H9 (cell line): ENCODE data around the gene KCTD17. TPM values are rescaled to one million over a fixed set of nuclear protein-coding genes. Genes with fewer than 3 reads are reported as not detected.

ENCODE experiments used
- DNase-seq: peaks from one replicate; pipeline ENCODE4 v3.0.0-alpha.2; 2017
- H2AFZ ChIP-seq: one replicate; pipeline ENCODE4 v1.6.1; 2013; ENCODE audit warnings: mild to moderate bottlenecking, low read length, control low read depth, moderate library complexity
- H2AK5ac ChIP-seq: 2 replicates; pipeline ENCODE4 v1.6.1; 2013; ENCODE audit warnings: low read length, control low read depth, mixed read lengths; ENCODE audit not compliant: insufficient read length
- H2BK120ac ChIP-seq: one replicate; pipeline ENCODE4 v1.6.1; 2013; ENCODE audit warnings: low read depth, mild to moderate bottlenecking, low read length, control low read depth, inconsistent platforms; ENCODE audit not compliant: poor library complexity, severe bottlenecking
- H2BK12ac ChIP-seq: 2 replicates; pipeline ENCODE4 v1.6.1; 2013; ENCODE audit warnings: low read length, control low read depth, mixed read lengths, low read depth; ENCODE audit not compliant: insufficient read length
- H2BK15ac ChIP-seq: 2 replicates; pipeline ENCODE4 v1.6.1; 2013; ENCODE audit warnings: low read depth, low read length, control low read depth
- H2BK20ac ChIP-seq: one replicate; pipeline ENCODE4 v1.6.1; 2013; ENCODE audit warnings: low read depth, mild to moderate bottlenecking, low read length, control low read depth, inconsistent platforms; ENCODE audit not compliant: poor library complexity, severe bottlenecking
- H2BK5ac ChIP-seq: 2 replicates; pipeline ENCODE4 v1.6.1; 2013; ENCODE audit warnings: low read length, control low read depth, mixed read lengths; ENCODE audit not compliant: insufficient read length
- H3K14ac ChIP-seq: 2 replicates; pipeline ENCODE4 v1.6.1; 2013; ENCODE audit warnings: low read length, control low read depth; ENCODE audit not compliant: insufficient read depth
- H3K18ac ChIP-seq: 2 replicates; pipeline ENCODE4 v1.6.1; 2013; ENCODE audit warnings: low read depth, mild to moderate bottlenecking, mixed read lengths, low read length, control low read depth; ENCODE audit not compliant: insufficient read length
- H3K23ac ChIP-seq: 2 replicates; pipeline ENCODE4 v1.6.1; 2013; ENCODE audit warnings: low read length, control low read depth, mixed read lengths, low read depth; ENCODE audit not compliant: insufficient read length
- H3K23me2 ChIP-seq: 2 replicates; pipeline ENCODE4 v1.6.1; 2013; ENCODE audit warnings: low read depth, mild to moderate bottlenecking, mixed read lengths, low read length, control low read depth; ENCODE audit not compliant: insufficient read length, poor library complexity, severe bottlenecking
- H3K27ac ChIP-seq: 2 replicates; pipeline ENCODE4 v1.5.1; 2013; ENCODE audit warnings: low read length, control low read depth, mixed read lengths, low read depth; ENCODE audit not compliant: insufficient read length
- H3K27me3 ChIP-seq: 2 replicates; pipeline ENCODE4 v1.6.1; 2013; ENCODE audit warnings: low read length, control low read depth, inconsistent platforms; ENCODE audit not compliant: insufficient read depth
- H3K4ac ChIP-seq: 2 replicates; pipeline ENCODE4 v1.6.1; 2013; ENCODE audit warnings: low read depth, mild to moderate bottlenecking, control low read depth, inconsistent platforms, low read length, moderate library complexity
- H3K4me1 ChIP-seq: 2 replicates; pipeline ENCODE4 v1.6.1; 2013; ENCODE audit warnings: low read length, control low read depth, inconsistent platforms; ENCODE audit not compliant: insufficient read depth
- H3K4me2 ChIP-seq: 2 replicates; pipeline ENCODE4 v1.6.1; 2013; ENCODE audit warnings: low read length, control low read depth, mixed read lengths; ENCODE audit not compliant: insufficient read length, insufficient read depth
- H3K56ac ChIP-seq: 2 replicates; pipeline ENCODE4 v1.6.1; 2013; ENCODE audit warnings: low read depth, mild to moderate bottlenecking, mixed read lengths, low read length, control low read depth; ENCODE audit not compliant: insufficient read length
- H3K79me1 ChIP-seq: 2 replicates; pipeline ENCODE4 v1.6.1; 2013; ENCODE audit warnings: low read depth, mild to moderate bottlenecking, moderate library complexity, low read length, control low read depth, inconsistent platforms; ENCODE audit not compliant: insufficient read depth, poor library complexity, severe bottlenecking
- H3K79me2 ChIP-seq: 2 replicates; pipeline ENCODE4 v1.6.1; 2013; ENCODE audit warnings: low read length, control low read depth, inconsistent platforms; ENCODE audit not compliant: insufficient read depth
- H3K9ac ChIP-seq: 2 replicates; pipeline ENCODE4 v1.6.1; 2013; ENCODE audit warnings: low read length, control low read depth, mixed read lengths; ENCODE audit not compliant: insufficient read length; ENCODE audit errors: extremely low read depth
- H3K9me3 ChIP-seq: one replicate; pipeline ENCODE4 v1.6.1; 2013; ENCODE audit warnings: low read depth, low read length, inconsistent platforms; ENCODE audit not compliant: control insufficient read depth
- H3T11ph ChIP-seq: one replicate; pipeline ENCODE4 v1.6.1; 2013; ENCODE audit warnings: mild to moderate bottlenecking, low read length, control low read depth, inconsistent platforms
- H4K20me1 ChIP-seq: one replicate; pipeline ENCODE4 v1.6.1; 2013; ENCODE audit not compliant: control insufficient read depth, insufficient read length, insufficient read depth
- H4K5ac ChIP-seq: 2 replicates; pipeline ENCODE4 v1.6.1; 2013; ENCODE audit warnings: low read depth, mild to moderate bottlenecking, mixed read lengths, low read length, control low read depth; ENCODE audit not compliant: insufficient read length
- H4K8ac ChIP-seq: replicated peaks from 2 replicates; pipeline ENCODE4 v1.6.1; 2013; ENCODE audit warnings: low read length, control low read depth, mixed read lengths, low read depth; ENCODE audit not compliant: insufficient read length
- H4K91ac ChIP-seq: 2 replicates; pipeline ENCODE4 v1.6.1; 2013; ENCODE audit warnings: low read depth, mild to moderate bottlenecking, moderate library complexity, mixed read lengths, low read length, control low read depth; ENCODE audit not compliant: insufficient read length
- H3K27ac Mint-ChIP-seq, 3 experiments: 2 replicates in 2 of 3; 3 replicates in 1 of 3; pipeline ENCODE4 v1.8.0; 2020 to 2021; ENCODE audit warnings: mixed read lengths in 3 of 3, mild to moderate bottlenecking in 1 of 3, moderate library complexity in 1 of 3
- H3K27me3 Mint-ChIP-seq: 2 replicates; pipeline ENCODE4 v1.8.0; 2021; ENCODE audit warnings: low read depth, mild to moderate bottlenecking, moderate library complexity, mixed read lengths
- H3K36me3 Mint-ChIP-seq, 3 experiments: 2 replicates in 2 of 3; 3 replicates in 1 of 3; pipeline ENCODE4 v1.8.0; 2020 to 2021; ENCODE audit warnings: low read depth in 3 of 3, mixed read lengths in 3 of 3; ENCODE audit not compliant: insufficient read depth in 1 of 3
- H3K4me1 Mint-ChIP-seq, 2 experiments: 2 replicates each; pipeline ENCODE4 v1.8.0; 2020; ENCODE audit warnings: mixed read lengths in 2 of 2
- H3K4me3 Mint-ChIP-seq, 2 experiments: 2 replicates in 1 of 2; 3 replicates in 1 of 2; pipeline ENCODE4 v1.8.0; 2020 to 2021; ENCODE audit warnings: mild to moderate bottlenecking in 2 of 2, mixed read lengths in 2 of 2, moderate library complexity in 1 of 2
- H3K9me3 Mint-ChIP-seq, 2 experiments: 2 replicates in 1 of 2; 3 replicates in 1 of 2; pipeline ENCODE4 v1.8.0; 2020; ENCODE audit warnings: mild to moderate bottlenecking in 2 of 2, mixed read lengths in 2 of 2, moderate library complexity in 1 of 2
- WGBS: extraction: QIAGEN DNeasy Blood & Tissue Kit; methylation state at CpG from one replicate; pipeline ENCODE4 v1.1.7; 2013; ENCODE audit warnings: missing lambda C conversion rate, low lambda C conversion rate, mixed read lengths; ENCODE audit not compliant: insufficient read length; ENCODE audit errors: extremely low coverage; 5-methylcytosine and 5-hydroxymethylcytosine counted together
- total RNA-seq: library from RNA; stranded (reverse); gene quantifications from 2 replicates; pipeline ENCODE4 v1.2.1, GENCODE V29; 2021
- TF ChIP-seq, protein P1 (sequence below): fragments of 200-600 bp; sonication (generic); conservative IDR thresholded peaks from 3 replicates; pipeline ENCODE4 v1.8.0; 2021; ENCODE audit warnings: antibody characterized with exemption, mild to moderate bottlenecking

Gene KCTD17
- total RNA-seq, 1 experiment from 2014 or later, result 34.1 TPM

DNA sequence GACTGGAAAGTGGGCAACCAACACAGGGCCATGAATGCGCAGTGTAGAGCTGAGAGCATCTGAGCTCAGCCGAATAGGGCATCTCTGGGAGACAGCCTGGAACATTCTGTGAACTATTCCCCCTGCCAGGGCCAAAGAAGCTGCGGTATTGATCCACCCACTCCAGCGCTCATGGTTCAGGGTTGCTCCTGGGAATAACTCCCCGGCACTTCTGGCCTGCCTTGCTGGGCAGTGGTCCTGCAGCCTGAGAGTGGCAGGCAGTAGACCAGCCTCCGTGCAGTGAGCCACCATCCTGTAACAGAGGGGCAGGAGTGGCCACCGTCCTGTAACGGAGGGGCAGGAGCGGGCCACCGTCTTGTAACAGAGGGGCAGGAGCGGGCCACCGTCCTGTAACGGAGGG is 45.8 kb downstream of the KCTD17 start:
- no peak overlapping the region for H3K27ac ChIP-seq
- no peak for DNase-seq
- H3K4me1 ChIP-seq, result no peaks in the 10 kb centered on the region
- H2BK15ac ChIP-seq, result no peak overlapping the region
- peak overlapping the region; percentile 27 for H3K4me2 ChIP-seq
- peak overlapping the region; percentile 59; the same call in 1 of the 2 replicates for H3K14ac ChIP-seq
- H3K36me3 Mint-ChIP-seq, result no peaks in the 10 kb centered on the region
- H3K9me3 ChIP-seq, result no peaks in the 10 kb centered on the region
- H3K27ac Mint-ChIP-seq, result no peak overlapping the region
- no peak overlapping the region for H2AK5ac ChIP-seq
- H3K27me3 ChIP-seq, result peaks cover 8% of the 10 kb centered on the region; the same call in 1 of the 2 replicates
- H3K9me3 Mint-ChIP-seq, result no peaks in the 10 kb centered on the region
- no peak overlapping the region for H4K8ac ChIP-seq
- H2BK120ac ChIP-seq, result no peak overlapping the region
- no peak overlapping the region for H4K5ac ChIP-seq
- H3K23me2 ChIP-seq, result no peaks in the 10 kb centered on the region
- WGBS, result no CpG with 5 or more reads among the region's 13 CpGs
- no peak overlapping the region for H3K18ac ChIP-seq
- H4K91ac ChIP-seq, result no peak overlapping the region
- no peak overlapping the region for H2BK20ac ChIP-seq
- no peak overlapping the region for H3K4ac ChIP-seq
- no peaks in the 10 kb centered on the region for H3K79me1 ChIP-seq
- no peak overlapping the region for H3T11ph ChIP-seq
- no peak overlapping the region for H2BK12ac ChIP-seq
- H3K9ac ChIP-seq, result no peak overlapping the region
- H2BK5ac ChIP-seq, result no peak overlapping the region
- H3K4me3 Mint-ChIP-seq, result peak overlapping the region; percentile 53 to 67; a peak in 4 of 5 replicates
- peaks cover 2% of the 10 kb centered on the region for H4K20me1 ChIP-seq
- no peak overlapping the region for H2AFZ ChIP-seq
- H3K79me2 ChIP-seq, result no peaks in the 10 kb centered on the region
- peaks cover 12 to 35% of the 10 kb centered on the region in 2 experiments for H3K4me1 Mint-ChIP-seq
- H3K56ac ChIP-seq, result no peak overlapping the region
- TF ChIP-seq, protein P1, sequence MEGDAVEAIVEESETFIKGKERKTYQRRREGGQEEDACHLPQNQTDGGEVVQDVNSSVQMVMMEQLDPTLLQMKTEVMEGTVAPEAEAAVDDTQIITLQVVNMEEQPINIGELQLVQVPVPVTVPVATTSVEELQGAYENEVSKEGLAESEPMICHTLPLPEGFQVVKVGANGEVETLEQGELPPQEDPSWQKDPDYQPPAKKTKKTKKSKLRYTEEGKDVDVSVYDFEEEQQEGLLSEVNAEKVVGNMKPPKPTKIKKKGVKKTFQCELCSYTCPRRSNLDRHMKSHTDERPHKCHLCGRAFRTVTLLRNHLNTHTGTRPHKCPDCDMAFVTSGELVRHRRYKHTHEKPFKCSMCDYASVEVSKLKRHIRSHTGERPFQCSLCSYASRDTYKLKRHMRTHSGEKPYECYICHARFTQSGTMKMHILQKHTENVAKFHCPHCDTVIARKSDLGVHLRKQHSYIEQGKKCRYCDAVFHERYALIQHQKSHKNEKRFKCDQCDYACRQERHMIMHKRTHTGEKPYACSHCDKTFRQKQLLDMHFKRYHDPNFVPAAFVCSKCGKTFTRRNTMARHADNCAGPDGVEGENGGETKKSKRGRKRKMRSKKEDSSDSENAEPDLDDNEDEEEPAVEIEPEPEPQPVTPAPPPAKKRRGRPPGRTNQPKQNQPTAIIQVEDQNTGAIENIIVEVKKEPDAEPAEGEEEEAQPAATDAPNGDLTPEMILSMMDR, result no peak
- H3K23ac ChIP-seq, result no peak overlapping the region
- H3K27me3 Mint-ChIP-seq, result peaks cover 74% of the 10 kb centered on the region
